Activated CD4-positive, alpha-beta T cell treated with anti-CD3 and anti-CD28 coated beads, Interleukin-10, Interleukin-2, amounts not matched to agents 100 ng/mL and 50 ng/mL, durations not matched to agents 16 hours and 8 hours (primary cell): ENCODE data around the gene DDX41.
A peak's percentile ranks its signal among the peaks of the same experiment; 100 is the strongest.
"Not testable (repeated sequence)": the region's sequence is repeated elsewhere in the genome, so short reads cannot be mapped to it uniquely, and the experiment has no call there.

Experiments
- DNase-seq: peaks from one replicate; pipeline ENCODE4 v3.0.0-alpha.2; 2020

The DDX41 gene

DNA sequence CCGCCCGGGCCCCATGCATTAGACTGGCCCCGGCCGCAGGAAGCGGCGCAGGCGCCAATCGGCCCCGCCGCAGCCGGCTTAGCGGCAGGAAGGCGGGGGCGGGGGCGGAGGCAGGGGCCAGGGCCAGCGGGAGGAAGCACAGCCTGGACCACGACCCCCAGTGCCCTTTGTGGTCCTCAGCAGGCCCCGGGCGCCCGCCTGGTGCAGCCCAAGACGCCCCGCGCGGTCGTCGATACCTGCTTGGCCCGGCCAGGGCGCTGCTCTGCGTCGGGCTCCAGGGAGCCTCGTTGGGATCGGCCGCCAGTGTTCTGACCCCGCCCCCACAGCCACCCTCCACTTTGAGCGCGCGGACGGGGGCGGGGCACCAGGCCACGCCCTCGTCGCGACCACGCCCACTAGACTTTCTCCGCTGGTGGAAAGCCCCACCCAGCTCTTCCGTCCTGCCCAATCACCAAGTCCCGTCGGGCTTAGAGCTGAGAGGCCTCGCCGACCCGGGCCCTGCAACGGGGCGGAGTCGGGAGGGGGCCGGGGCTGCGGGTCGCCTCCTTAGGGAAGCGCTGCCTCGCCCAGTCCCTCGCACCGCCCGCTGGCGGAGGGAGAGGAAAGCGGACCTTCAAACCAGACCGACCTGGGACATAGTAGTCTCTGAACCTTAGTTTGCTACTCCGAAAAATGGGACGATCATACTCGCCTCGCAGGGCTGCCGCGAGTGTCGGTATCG, 19.3 kb downstream of the DDX41 start, which contains the start of gene PDLIM7:
Gene PDLIM7 (minus strand): TSS at position 313 of the 721 bp plus-strand sequence. CDS start 1,092 bp downstream, outside the sequence.
- DNase-seq: peak; percentile 97

DNA sequence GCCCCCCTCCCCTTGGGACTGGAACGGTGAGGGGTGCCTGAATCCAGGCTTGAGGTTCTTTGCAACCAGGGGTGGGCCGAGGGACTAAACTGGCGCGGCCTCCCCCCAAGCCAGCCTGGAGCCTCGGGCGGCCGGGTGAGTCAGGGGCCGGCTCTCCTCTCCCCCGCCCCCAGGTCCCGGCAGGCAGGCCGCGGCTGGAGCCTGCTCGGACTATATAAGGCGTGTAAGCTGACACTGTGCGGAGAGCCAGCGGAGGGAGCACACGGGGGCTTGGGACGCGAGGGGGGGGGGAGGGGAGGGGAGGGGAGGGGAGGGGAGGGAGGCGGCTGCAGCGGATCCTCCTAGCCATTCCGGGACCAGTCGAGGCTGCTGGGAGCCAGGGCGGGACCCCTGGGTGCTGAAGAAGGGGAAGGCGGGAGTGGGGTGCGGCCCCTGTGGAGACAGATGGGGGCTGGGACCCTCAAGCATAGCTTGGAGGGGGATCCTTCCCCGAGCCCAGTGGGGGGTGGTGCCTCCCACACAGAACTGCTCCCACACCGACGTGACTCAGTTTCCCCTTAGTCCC, 20.0 kb downstream of the DDX41 start:
- DNase-seq: no peak

DNA sequence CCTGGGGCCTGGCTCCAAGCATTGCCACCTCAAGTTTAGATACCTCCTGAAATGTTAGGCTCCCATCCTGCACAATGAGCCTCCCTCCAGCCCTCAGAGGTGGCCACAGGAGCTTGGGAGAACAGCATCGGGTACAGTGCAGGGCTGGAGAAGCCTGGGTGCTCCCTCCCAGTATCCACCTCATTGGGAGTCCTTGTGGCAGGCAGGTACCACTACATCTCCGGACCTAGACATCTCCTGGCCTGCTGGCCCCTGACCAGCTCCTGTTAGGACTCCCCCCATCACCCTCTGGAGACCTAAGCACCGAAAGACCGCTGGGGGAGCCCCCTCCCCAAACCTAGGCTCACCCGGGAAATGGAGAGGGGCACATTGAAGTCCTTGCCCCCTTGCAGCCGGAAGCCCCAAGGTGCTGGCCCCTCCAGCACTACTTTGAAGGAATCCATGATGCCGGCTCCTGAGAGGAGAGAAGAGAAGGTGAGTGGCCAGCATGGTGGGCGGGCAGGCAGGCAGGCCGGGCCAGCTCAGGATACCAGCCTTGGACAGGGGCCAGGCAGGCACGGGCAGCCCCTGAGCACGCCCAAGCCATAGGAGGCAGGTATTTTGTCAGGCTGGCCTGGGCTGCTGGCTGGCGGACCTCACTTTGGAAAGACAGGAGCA, 20.6 kb downstream of the DDX41 start:
- DNase-seq: no peak

DNA sequence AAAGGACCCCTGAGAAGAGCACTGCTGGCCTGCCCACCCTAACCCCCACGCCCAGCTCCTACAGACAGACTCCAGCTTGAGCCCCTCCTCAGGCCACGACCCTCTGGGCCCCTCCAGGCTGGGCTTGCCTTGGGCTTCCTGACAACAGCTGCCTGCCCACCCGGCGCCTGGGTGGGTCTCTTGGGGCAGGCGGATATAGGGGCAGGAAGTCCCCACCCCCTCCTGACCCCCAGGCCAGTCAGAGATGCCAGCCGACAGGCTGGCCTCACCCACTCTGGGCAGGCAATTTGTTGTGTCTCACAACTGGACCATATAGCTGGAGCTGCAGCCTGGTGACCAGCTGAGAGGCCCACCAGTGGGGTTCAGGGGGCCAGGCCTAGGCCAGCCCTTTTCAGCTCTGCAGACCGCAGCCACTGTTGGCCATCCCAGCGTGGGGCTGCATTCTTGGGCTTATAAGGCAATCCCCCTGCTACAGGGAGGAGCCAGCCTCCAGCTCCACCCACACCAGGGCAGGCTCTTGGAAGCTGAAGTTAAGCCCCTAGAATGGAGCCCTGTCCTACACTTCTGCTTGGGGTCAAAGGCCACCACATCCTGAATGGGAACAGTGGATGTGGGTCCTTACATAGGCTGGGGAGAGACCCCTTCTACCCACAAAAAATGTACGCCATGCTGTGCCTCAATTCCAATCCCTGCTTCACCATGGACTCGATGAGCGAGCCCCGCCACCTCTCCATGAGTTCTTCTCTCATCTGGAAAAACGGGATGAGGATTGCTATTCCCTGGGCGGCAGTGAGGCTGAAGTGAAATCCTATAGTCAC, 21.3 kb downstream of the DDX41 start:
- DNase-seq: no peak

DNA sequence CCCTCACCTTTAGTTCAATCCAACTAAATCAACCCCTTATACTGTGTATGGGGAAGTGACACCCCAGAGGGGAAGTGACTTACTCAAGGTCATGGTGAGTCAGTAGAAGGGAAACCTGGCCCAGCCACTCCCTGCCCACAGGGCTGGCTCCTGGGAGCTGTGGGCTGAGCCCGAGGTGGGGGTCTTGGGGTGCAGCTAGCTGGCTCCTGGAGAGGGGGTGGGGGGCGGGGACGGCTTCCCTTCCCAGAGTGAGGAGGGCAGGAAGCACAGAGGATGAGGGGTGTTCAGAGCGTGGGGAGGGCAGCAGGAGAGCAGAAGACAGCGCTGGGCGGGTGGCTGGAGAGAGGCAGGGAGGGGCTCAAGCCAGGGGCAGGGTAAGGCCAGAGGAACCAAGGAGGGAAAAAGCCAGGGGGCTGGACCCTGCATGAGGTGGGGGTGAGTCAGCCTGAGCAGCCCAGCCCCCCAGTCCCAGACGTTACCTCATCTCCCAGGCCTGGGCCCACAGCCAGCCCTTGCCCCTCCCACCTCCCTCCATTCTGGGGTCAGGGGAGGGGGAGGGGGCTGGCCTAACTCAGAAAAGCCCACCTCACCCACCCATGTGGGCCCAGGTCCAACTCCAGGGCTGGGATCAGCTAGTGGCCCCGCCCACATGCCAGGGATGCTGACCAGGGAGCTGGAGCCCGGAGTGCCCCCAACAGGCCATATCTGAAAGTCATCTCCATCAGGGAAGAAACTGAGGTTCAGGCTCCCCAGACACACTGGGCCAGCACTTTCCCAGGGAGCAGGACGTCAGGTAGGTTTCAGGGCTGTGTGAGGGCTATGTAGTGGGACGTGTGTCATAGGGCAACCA, 22.2 kb downstream of the DDX41 start:
- peak; percentile 61 for DNase-seq

DNA sequence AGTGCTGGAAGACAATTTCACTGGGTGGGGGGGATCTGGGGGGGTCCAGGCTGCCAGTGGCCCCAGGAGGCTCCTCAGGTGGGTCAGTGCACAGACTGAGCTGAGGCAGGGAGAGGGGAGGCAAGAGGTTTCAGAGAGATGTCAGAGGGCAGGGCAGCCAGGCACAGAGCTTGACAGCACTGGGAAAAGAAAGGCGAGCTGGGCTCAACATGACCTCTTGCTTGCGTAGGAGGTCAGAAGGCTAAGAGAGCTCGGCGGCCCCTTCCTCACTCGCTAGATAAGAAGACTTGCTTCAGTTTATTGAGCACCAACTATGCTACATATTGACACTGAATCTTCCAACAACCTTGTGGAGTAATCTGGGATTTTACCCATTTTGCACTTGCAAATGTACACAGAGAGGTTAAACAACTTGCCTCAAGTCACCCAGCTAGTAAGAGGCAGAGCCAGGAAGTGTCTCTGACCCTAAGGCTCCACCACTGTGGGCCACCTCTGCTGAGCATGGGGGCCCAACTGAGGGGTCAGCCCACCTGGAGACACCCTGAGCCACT, 22.9 kb downstream of the DDX41 start:
- no peak for DNase-seq

DNA sequence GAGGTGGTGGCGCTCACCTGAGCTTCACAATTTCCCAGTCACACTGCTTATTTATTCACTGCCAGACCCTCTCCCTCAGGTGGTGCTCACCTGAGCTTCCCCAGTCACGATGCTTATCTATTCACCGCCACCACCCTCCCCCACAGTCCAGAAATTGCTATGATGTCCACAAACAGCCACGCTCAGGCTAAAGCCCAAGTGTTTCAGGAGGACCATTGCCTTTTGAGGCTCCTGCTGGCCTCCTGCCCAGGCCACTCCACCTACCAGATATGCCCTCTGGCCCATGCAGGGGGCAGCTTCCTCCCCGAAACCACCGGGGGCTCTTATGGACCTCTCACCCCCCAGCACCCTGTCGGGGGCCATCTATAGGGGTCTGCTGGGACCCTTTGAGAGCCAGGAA, 23.9 kb downstream of the DDX41 start:
- no peak for DNase-seq

DNA sequence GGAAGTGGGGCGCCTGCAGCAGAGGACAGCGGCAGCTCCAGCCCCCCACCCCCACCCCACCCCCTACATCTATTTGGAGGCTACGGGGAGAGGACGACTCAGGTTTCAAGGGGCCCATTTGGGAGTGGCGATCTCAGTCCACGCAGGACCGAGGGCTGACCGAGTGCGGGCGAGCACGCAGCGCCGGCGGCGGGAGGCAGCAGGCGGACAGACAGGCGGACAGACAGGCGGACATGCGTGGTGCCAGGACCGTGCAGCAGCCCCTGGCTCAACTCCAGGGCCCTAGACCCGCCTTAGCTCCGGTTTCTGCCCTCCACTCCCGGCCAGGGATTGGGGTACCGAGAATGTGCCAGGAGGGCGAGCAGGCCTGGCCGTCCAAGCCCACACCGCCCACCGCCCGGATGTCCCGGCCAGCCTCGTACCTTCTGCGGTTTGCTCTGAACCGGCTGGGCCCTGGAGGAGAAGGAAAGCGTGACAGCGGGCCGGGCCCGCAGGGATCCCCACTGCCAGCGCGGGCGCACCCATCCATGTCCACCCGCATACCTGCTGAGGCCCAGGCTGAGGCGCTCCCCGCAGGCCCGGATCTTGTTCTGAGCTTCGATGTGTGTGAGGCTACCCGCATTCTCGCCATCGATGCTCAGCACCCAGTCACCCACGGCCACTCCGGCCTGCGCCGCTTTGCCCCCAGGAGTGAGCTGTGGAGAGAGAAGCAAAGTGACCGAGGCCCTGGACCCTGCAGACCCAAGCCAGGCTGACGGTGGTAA, 24.6 kb downstream of the DDX41 start:
- no peak for DNase-seq

DNA sequence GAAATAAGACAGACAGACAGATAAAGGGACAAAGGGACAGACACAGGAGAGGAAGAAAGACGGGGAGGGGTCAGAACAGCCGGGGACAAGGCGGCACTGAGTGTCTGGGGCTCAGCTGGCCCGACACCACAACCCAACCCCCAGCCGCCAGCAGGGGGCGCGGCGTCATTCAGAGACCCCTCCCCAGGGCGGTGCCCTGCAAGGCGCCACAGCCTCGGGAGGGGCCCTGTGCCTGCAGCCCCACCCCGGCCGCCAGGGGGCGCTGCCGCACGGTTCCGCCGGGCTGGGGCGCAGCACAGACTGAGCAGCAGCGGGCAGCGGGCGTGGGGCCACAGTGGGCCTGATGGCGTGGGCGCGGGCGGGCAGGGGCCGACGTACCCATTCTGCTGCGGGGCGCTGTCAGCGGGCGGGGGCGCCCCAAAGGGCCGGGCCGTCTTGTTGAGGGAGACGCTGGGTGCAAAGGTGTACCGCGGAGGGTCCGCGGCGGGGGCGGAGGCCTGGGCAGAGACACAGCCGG, 25.3 kb downstream of the DDX41 start:
- DNase-seq: peak; percentile 55

DNA sequence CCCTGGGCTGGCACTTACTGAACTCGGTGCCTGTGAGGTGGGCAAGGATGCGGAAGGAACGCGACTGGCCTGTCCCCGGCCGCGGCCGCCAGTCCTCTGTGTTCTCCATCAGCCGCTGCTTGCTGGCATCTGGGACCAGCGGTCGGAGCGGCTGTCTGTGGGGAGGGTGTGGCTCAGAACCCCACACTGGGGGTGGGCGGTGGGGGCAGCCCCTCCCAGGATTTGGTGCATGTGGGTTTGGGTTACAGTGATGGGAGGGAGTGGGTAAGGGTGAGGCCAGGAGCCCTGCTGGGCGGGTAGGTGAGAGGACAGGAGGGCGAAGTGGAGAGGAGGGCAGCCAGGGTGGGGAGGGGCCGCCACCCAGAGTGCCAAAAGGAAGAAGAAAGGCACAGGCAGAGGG, 25.8 kb downstream of the DDX41 start:
- DNase-seq: no peak

DNA sequence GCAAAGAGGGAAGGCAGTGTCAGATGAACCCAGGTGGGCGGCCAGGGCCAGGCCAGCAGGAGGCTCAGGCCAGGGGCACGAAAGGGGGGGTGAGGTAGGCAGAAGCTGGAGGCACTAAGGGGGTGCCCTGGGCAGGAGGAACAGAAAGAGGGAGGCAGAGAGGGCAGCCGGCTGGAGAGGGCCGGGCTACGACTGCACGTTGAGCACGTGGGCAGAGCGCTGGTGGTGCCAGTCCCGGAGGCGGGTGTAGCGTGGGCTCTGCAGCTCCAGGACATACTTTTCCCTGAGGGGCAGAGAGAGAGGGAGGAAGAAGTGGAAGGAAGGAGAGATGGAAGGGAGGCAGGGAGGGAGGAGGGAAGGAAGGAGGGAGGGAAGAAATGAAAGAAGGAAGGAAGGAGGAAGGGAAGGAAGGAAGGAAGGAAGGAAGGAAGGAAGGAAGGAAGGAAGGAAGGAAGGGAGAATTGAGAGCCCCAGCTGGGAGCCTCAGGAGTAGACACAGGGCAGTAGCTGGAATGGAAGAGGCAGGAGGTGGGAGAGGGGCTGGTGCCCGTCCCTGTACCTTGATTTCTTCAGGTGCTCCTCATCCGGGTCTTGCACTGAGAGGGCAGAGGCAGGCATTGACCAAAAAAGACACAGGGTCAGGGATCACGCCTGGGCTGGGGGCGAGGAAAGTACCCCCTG, 26.3 kb downstream of the DDX41 start:
- DNase-seq: no peak

DNA sequence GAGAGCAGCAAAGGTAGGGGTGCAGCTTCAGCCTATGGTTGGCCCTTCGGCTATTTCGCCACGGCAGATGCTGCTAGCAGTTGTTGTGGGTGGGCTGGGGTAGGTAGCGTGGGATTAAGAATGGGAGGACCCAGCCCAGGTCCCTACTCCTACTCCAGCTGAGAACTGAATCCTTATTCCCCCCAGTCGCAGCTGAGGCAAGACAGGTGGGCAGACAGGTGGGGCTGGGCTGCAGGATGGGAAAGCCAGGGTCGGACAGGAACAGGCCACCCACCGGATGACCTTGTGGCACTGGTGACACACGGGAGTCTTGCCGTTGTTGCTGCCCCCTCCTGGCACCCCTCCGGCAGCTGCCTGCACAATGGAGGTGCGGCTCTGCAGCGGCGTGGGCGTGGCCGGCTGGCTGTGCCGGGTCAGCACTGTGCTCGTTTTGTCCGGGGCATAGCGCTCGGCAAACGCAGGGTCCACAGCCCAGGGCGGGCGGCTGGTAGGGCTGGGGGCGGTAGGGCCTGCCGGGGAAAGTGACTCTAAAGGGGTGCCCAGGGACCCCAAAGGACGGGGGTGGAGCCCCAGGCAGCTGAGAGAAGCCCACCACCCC, 27.5 kb downstream of the DDX41 start:
- no peak for DNase-seq

DNA sequence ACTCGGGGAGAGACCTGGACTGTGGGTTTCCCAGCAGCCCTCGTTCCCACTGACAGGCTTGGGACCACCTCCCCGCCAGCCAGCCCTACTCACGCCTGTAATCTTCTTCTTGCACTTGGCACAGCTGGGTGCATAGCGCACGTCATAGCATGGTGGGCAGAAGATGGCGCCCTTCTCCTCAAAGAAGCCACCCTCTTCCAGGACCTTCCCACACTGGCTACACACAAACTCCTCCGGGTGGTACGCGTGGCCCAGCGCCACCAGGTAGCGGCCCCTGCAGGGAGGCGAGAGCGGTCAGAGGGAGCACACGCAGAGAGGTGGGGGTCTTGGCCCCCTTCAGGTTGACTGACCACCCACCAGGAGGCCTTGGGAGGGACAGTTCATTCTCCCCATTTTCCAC, 28.8 kb downstream of the DDX41 start:
- no peak for DNase-seq

DNA sequence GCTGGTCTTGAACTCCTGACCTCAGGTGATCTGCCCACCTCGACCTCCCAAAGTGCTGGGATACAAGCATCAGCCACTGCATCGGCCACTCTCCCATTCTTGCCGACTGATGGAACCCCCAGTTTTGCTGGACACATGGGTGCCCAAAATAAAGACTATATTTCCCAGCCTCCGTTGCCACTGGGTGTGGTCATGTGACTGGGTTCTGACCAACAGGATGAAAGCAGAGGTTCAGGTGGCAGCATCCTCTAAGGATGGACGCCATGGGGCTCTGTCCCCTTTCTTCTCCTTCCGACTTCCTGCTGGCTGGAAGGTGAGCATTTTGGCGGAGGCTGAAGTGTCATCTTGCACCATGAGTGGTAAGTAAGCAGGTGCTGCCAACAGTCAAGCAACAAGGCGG, 29.6 kb downstream of the DDX41 start:
- DNase-seq: no peak

DNA sequence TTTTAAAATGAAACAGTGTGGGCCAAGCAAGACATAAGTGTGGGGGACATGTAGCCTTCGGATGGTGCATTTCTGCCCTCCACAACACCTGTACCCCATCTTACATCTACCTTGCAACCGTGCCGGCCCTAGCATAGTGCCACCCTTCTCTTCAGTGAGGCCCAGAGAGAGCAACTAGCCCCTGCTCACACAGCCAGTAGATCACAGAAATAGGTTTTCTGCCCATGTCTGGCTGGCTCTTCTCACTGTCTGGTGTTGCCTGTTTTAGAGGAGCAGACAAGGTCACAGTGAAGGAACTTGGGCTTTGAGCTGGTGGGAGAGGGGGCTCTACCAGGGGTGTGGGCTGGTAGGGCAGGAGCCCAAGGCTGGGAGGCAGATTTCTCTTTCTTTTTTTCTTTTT, 30.5 kb downstream of the DDX41 start:
- no peak for DNase-seq

DNA sequence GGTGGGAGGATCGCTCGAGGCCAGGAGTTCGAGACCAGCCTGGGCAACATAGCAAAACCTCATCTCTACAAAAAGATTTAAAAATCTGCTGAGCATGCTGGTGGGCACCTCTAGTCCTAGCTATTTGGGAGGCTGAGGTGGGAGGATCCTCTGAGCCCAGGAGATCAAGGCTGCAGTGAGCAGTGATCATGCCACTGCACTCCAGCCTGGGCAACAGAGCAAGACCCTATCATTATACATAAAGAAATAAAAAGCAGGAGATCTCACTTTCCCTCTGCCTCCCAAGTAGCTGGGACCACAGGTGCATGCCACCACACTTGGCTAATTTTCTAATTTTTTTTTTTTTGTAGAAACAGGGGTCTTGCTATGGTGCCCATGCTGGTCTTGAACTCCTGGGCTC, 31.0 kb downstream of the DDX41 start:
- not testable (repeated sequence) for DNase-seq

DNA sequence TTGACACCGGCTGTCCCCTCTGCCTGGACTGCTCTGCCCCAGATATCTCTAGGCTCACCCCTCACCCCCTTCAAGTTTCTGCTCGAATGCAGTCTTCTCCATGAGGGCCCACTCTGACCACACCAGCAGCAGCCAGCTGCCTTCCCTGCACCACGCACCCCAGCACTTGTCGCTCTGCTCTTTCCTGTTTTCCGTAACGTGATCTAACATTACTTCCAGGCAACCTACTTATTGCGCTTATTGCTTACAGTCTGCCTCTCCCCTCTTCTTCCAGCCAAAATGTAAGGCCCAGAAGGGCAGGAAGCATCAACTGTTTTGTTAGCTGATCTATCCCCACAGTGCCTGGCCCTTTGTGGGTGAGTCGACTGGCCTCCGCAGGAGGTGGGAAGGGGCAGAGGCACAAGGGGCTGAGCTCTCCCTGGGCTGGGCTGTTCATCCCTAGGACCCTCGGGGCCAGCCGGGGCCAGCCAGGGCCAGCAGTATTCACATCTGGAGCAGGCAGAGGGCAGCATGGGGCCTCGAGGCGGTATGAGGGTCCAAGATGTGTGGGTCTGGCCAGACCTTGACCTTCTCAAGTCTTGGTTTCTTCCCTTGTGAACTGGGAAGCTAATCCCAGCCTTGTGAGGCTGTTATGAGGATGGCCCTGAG, 31.7 kb downstream of the DDX41 start:
- no peak for DNase-seq

DNA sequence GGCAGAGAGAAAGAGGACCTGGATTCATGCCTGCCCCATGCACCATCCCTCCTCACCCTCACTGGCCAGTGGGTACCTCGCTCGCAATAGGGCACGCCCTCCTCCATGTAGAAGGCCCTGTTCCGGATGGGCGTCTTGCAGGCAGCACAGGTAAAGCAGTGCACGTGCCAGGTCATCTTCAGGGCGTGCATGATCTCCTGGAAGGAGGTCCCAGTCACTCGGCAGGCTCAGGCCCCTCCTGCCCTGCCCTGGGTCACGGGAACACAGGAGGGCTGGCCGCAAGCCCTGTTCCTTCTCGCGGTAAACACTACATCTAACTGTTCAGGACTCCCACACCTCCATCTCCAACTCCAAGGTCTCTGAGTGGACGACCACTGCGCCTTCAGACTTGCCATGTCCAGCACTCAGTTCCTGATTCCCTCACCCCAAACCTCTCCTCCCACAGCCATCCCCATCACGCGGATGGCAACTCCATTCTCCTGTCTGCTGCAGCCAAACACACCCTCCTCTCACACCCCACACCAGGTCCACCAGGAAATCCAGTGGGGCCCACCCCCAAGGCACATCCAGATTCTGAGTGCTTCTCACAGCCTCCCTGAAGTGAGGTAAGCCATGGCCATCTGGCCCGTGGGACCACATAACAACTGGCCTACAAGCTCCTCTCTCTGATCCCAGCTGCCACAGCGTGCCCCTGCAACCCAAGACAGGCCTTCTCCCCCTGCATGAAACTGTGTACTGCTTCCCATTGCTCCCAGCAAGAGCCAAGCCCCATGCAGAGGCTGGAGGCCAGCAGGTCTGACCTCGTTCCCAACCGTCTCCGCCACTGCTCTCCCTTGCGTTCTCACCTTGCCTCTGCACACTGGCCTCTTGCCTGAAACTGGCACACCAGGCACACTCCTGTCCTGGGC, 32.5 kb downstream of the DDX41 start:
- no peak for DNase-seq
